ENCODE measurements around the gene SF3B5. TPM values are rescaled to one million over a fixed set of nuclear protein-coding genes. Genes with fewer than 3 reads are reported as not detected.
A peak's percentile ranks its signal among the peaks of the same experiment; 100 is the strongest.

SF3B5 gene
- total RNA-seq, 6 donors from 2014 or later: 47.1 to 157 (median 96.9) TPM

GRCh38 chr6:144063246-144063743, 32.1 kb downstream of the SF3B5 start:
- no peaks in the 10 kb centered on the region for H3K9me3 ChIP-seq
- ATAC-seq (ENCODE audit: low FRiP score in 2 of 2) (no peak), DNase-seq (peak in 1 of 2 donors; percentile 32)
- H3K36me3 ChIP-seq: no peaks in the 10 kb centered on the region
- peaks cover 5 to 20% (median 12%) of the 10 kb centered on the region in 4 donors for H3K4me1 ChIP-seq
- peak overlapping the region; percentile 83 to 94 (median 86) for H3K27ac ChIP-seq
- no peaks in the 10 kb centered on the region for H3K27me3 ChIP-seq
- 2 to 9% methylated on average over 13 to 16 of the region's 16 CpGs for WGBS, 2 donors
- H3K4me3 ChIP-seq: peak overlapping the region; percentile 70 to 91 (median 75)
- no peak for TF ChIP-seq EP300 (IDR thresholded peaks at IDR 0.05)
- no peak for TF ChIP-seq POLR2AphosphoS5 (IDR thresholded peaks at IDR 0.05)
- TF ChIP-seq POLR2A (IDR thresholded peaks at IDR 0.05): no peak
- TF ChIP-seq, protein P1, sequence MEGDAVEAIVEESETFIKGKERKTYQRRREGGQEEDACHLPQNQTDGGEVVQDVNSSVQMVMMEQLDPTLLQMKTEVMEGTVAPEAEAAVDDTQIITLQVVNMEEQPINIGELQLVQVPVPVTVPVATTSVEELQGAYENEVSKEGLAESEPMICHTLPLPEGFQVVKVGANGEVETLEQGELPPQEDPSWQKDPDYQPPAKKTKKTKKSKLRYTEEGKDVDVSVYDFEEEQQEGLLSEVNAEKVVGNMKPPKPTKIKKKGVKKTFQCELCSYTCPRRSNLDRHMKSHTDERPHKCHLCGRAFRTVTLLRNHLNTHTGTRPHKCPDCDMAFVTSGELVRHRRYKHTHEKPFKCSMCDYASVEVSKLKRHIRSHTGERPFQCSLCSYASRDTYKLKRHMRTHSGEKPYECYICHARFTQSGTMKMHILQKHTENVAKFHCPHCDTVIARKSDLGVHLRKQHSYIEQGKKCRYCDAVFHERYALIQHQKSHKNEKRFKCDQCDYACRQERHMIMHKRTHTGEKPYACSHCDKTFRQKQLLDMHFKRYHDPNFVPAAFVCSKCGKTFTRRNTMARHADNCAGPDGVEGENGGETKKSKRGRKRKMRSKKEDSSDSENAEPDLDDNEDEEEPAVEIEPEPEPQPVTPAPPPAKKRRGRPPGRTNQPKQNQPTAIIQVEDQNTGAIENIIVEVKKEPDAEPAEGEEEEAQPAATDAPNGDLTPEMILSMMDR (IDR thresholded peaks at IDR 0.05): no peak

GRCh38 chr6:144062786-144063185, 32.6 kb downstream of the SF3B5 start:
- Histone ChIP-seq H3K36me3 (no peaks in the 10 kb centered on the region), H3K9me3 (no peaks in the 10 kb centered on the region), H3K4me1 (peaks cover 5 to 20% (median 12%) of the 10 kb centered on the region in 4 donors), H3K27ac (no peak overlapping the region), H3K27me3 (no peaks in the 10 kb centered on the region), H3K4me3 (peak overlapping the region in 1 of 4 donors; percentile 91)
- 27 to 30% methylated on average over 5 of the region's 5 CpGs for WGBS, 2 donors
- TF ChIP-seq, protein P1 (IDR thresholded peaks at IDR 0.05): no peak
- TF ChIP-seq POLR2AphosphoS5 (IDR thresholded peaks at IDR 0.05) (no peak), POLR2A (IDR thresholded peaks at IDR 0.05) (no peak), EP300 (IDR thresholded peaks at IDR 0.05) (no peak)
- DNase-seq (no peak), ATAC-seq (ENCODE audit: low FRiP score in 2 of 2) (no peak)

- Histone ChIP-seq H3K9me3 (no peaks in the 10 kb centered on the region), H3K27ac (no peak overlapping the region), H3K4me3 (no peak overlapping the region), H3K4me1 (peaks cover 0 to 11% (median 9%) of the 10 kb centered on the region in 4 donors), H3K36me3 (no peaks in the 10 kb centered on the region), H3K27me3 (no peaks in the 10 kb centered on the region)
- TF ChIP-seq, protein P1 (IDR thresholded peaks at IDR 0.05): no peak
- TF ChIP-seq POLR2A (IDR thresholded peaks at IDR 0.05): no peak
- no peak for TF ChIP-seq EP300 (IDR thresholded peaks at IDR 0.05)
- TF ChIP-seq POLR2AphosphoS5 (IDR thresholded peaks at IDR 0.05): no peak
- 92% methylated on average over 1 of the region's 1 CpG; no CpG with 5 or more reads in 1 of the 2 donors for WGBS, 2 donors
- no peak for DNase-seq
- no peak for ATAC-seq (ENCODE audit: low FRiP score in 2 of 2)
Measured at GRCh38 chr6:144059139-144059538, 36.2 kb downstream of the SF3B5 start.

DNA sequence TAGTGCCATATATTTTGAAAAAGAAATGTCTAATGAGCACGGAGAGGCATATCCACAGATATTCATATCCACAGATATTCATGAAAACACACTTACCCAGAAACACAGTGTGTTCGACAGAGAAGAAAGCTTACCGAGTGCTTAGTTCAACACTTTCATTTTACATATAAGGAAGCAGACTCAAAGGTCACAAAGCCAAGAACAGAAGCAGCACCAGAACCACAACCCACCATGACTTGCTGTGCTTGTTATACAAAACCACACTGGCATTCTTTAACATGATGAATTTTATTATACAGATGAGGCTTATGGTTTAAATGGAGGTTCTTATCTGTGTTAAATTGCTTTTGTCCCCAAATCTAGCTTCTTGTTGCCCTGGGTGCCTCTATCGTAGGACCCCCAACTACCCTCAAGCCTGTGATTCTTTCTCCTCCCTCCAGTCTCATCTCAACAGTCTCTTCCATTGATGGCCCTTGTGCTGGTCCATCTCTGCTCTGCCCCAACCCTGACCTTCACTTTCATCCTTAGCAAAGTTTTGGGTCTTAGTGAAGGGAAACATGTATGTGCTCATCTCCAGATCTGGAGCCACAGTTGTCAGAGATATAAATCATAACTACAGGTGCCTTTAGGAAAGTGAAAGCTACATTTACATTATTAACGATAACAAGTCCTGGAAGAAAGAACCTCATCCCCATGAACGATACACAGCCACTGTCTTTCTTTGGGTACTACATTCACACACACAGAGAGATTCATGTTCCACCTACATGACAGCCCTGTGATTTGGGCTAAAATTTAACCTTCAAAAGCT, 40.0 kb downstream of the SF3B5 start:
- Histone ChIP-seq H3K4me3 (no peak overlapping the region), H3K36me3 (no peaks in the 10 kb centered on the region), H3K4me1 (no peaks in the 10 kb centered on the region), H3K9me3 (no peaks in the 10 kb centered on the region), H3K27me3 (no peaks in the 10 kb centered on the region), H3K27ac (peak overlapping the region in 2 of 4 donors; percentile 50 to 66)
- 60 to 67% methylated on average over 6 of the region's 6 CpGs for WGBS, 2 donors
- DNase-seq (no peak), ATAC-seq (ENCODE audit: low FRiP score in 2 of 2) (peak in 1 of 2 donors; percentile 65)
- no peak for TF ChIP-seq POLR2AphosphoS5 (IDR thresholded peaks at IDR 0.05)
- no peak for TF ChIP-seq EP300 (IDR thresholded peaks at IDR 0.05)
- no peak for TF ChIP-seq POLR2A (IDR thresholded peaks at IDR 0.05)
- TF ChIP-seq, protein P1 (IDR thresholded peaks at IDR 0.05): no peak
